Loucy (cell line): ENCODE data around the gene TMEM247.

Experiments
- H2AFZ ChIP-seq: fragments of 200-600 bp; sonication (generic); 2 replicates; pipeline ENCODE4 v1.6.0; 2016; ENCODE audit warnings: antibody characterized with exemption, mild to moderate bottlenecking, low read length, moderate library complexity
- H3F3A ChIP-seq: fragments of 200-600 bp; 2 replicates; pipeline ENCODE4 v1.6.0; 2016; ENCODE audit warnings: antibody characterized with exemption, low read depth, mild to moderate bottlenecking
- H3K27me3 ChIP-seq: fragments of 200-600 bp; sonication (generic); 2 replicates; pipeline ENCODE4 v1.6.1; 2014; ENCODE audit warnings: low read length, mild to moderate bottlenecking; ENCODE audit not compliant: insufficient read depth, poor library complexity, severe bottlenecking
- H3K36me3 ChIP-seq: fragments of 200-600 bp; sonication (generic); 2 replicates; pipeline ENCODE4 v1.6.1; 2016; ENCODE audit warnings: low read length; ENCODE audit not compliant: insufficient read depth
- H3K4me1 ChIP-seq: fragments of 200-600 bp; sonication (generic); 2 replicates; pipeline ENCODE4 v1.5.1; 2014; ENCODE audit warnings: low read length, mild to moderate bottlenecking; ENCODE audit not compliant: insufficient read depth, poor library complexity, severe bottlenecking
- H3K4me2 ChIP-seq: fragments of 200-600 bp; sonication (generic); 2 replicates; pipeline ENCODE4 v1.6.0; 2014; ENCODE audit warnings: antibody characterized with exemption, low read length, low read depth, mild to moderate bottlenecking; ENCODE audit not compliant: poor library complexity, severe bottlenecking
- H3K4me3 ChIP-seq: fragments of 200-600 bp; sonication (generic); 2 replicates; pipeline ENCODE4 v1.5.1; 2014; ENCODE audit warnings: low read length, mild to moderate bottlenecking, mixed read lengths; ENCODE audit not compliant: poor library complexity, severe bottlenecking
- H3K79me2 ChIP-seq: fragments of 200-600 bp; sonication (generic); 2 replicates; pipeline ENCODE4 v1.6.1; 2014; ENCODE audit warnings: low read length; ENCODE audit not compliant: insufficient read depth
- H3K9ac ChIP-seq: fragments of 200-600 bp; sonication (generic); 2 replicates; pipeline ENCODE4 v1.6.0; 2014; ENCODE audit warnings: mild to moderate bottlenecking, low read depth, low read length, moderate library complexity; ENCODE audit not compliant: poor library complexity, severe bottlenecking
- H3K9me2 ChIP-seq: fragments of 200-600 bp; sonication (generic); replicated peaks from 2 replicates; pipeline ENCODE4 v1.6.1; 2016; ENCODE audit warnings: low read depth, low read length, mixed read lengths
- H3K9me3 ChIP-seq: fragments of 200-600 bp; sonication (generic); 2 replicates; pipeline ENCODE4 v1.6.1; 2014; ENCODE audit warnings: mild to moderate bottlenecking, antibody characterized with exemption, low read length, low read depth; ENCODE audit not compliant: insufficient read depth
- H4K20me1 ChIP-seq: fragments of 200-600 bp; sonication (generic); 2 replicates; pipeline ENCODE4 v1.6.0; 2014; ENCODE audit warnings: antibody characterized with exemption, low read length, mild to moderate bottlenecking; ENCODE audit not compliant: insufficient read depth, poor library complexity, severe bottlenecking
- CTCF ChIP-seq: fragments of 200-600 bp; sonication (generic); conservative IDR thresholded peaks from 2 replicates; pipeline ENCODE4 v1.5.1; 2014; ENCODE audit warnings: mild to moderate bottlenecking, antibody characterized with exemption, low read length
- EZH2phosphoT487 ChIP-seq: fragments of 200-600 bp; IDR thresholded peaks from 2 replicates; pipeline ENCODE4 v1.6.1; 2018; ENCODE audit warnings: antibody characterized with exemption, mild to moderate bottlenecking, moderate library complexity, borderline replicate concordance

The TMEM247 gene

GRCh38 chr2:46458763-46459500 is 20.4 kb upstream of the TMEM247 start:
- Histone ChIP-seq H3F3A (no peaks in the 10 kb centered on the region), H3K36me3 (no peaks in the 10 kb centered on the region), H4K20me1 (no peaks in the 10 kb centered on the region), H3K4me3 (no peak overlapping the region), H3K27me3 (no peaks in the 10 kb centered on the region), H3K9me3 (no peaks in the 10 kb centered on the region), H3K79me2 (no peaks in the 10 kb centered on the region), H2AFZ (no peak overlapping the region), H3K4me1 (peaks cover 3% of the 10 kb centered on the region), H3K4me2 (no peak overlapping the region), H3K9ac (no peak overlapping the region), H3K9me2 (no peaks in the 10 kb centered on the region)
- no peak for TF ChIP-seq EZH2phosphoT487
- no peak for TF ChIP-seq CTCF

GRCh38 chr2:46459694-46460093 is 19.7 kb upstream of the TMEM247 start:
- Histone ChIP-seq H3K4me1 (peaks cover 3% of the 10 kb centered on the region), H3K79me2 (no peaks in the 10 kb centered on the region), H3K36me3 (no peaks in the 10 kb centered on the region), H3K9me3 (no peaks in the 10 kb centered on the region), H3K9me2 (no peaks in the 10 kb centered on the region), H3F3A (no peaks in the 10 kb centered on the region), H3K9ac (no peak overlapping the region), H3K27me3 (no peaks in the 10 kb centered on the region), H2AFZ (no peak overlapping the region), H3K4me2 (no peak overlapping the region), H4K20me1 (no peaks in the 10 kb centered on the region), H3K4me3 (no peak overlapping the region)
- TF ChIP-seq EZH2phosphoT487 (no peak), CTCF (no peak)

GRCh38 chr2:46460241-46460921 is 19.0 kb upstream of the TMEM247 start:
- H3K9me2 ChIP-seq, result no peaks in the 10 kb centered on the region
- H3K79me2 ChIP-seq, result no peaks in the 10 kb centered on the region
- no peak overlapping the region for H2AFZ ChIP-seq
- H3K4me3 ChIP-seq, result no peak overlapping the region
- H3K4me1 ChIP-seq, result peaks cover 3% of the 10 kb centered on the region
- H3F3A ChIP-seq, result no peaks in the 10 kb centered on the region
- H3K9me3 ChIP-seq, result no peaks in the 10 kb centered on the region
- no peak overlapping the region for H3K9ac ChIP-seq
- no peaks in the 10 kb centered on the region for H3K36me3 ChIP-seq
- H3K27me3 ChIP-seq, result no peaks in the 10 kb centered on the region
- no peak for TF ChIP-seq EZH2phosphoT487
- no peak for TF ChIP-seq CTCF
- H3K4me2 ChIP-seq, result no peak overlapping the region
- H4K20me1 ChIP-seq, result no peaks in the 10 kb centered on the region
